Activated T-helper 17 cell treated with anti-CD3 and anti-CD28 coated beads, Interleukin-2, amount 50 U/mL, for 72 hours (primary cell): ENCODE measurements around the gene XRCC5. TPM values are rescaled to one million over a fixed set of nuclear protein-coding genes. Genes with fewer than 3 reads are reported as not detected.

Experiments used
- ATAC-seq: fragments of 150-1000 bp; cut with Tn5 transposase; replicated peaks from 2 replicates; pipeline ENCODE4 v1.10.0; 2021; ENCODE audit warnings: mild to moderate bottlenecking, moderate library complexity
- H3K27ac Mint-ChIP-seq: one replicate; pipeline ENCODE4 v1.8.0; 2022; ENCODE audit warnings: mixed read lengths
- H3K27me3 Mint-ChIP-seq: one replicate; pipeline ENCODE4 v1.8.0; 2022; ENCODE audit warnings: mixed read lengths
- H3K36me3 Mint-ChIP-seq: one replicate; pipeline ENCODE4 v1.8.0; 2022; ENCODE audit warnings: low read depth, mild to moderate bottlenecking, mixed read lengths
- H3K4me1 Mint-ChIP-seq: one replicate; pipeline ENCODE4 v1.8.0; 2022; ENCODE audit warnings: mixed read lengths
- H3K4me3 Mint-ChIP-seq: one replicate; pipeline ENCODE4 v1.8.0; 2022; ENCODE audit warnings: mild to moderate bottlenecking, mixed read lengths
- H3K9me3 Mint-ChIP-seq: one replicate; pipeline ENCODE4 v1.8.0; 2022; ENCODE audit warnings: mixed read lengths
- total RNA-seq, 2 donors: library from RNA; stranded (reverse); gene quantifications; one replicate each; pipeline ENCODE4 v1.2.3, GENCODE V29; 2022

The XRCC5 gene
- total RNA-seq, 2 donors from 2014 or later: 391 to 617 TPM

DNA sequence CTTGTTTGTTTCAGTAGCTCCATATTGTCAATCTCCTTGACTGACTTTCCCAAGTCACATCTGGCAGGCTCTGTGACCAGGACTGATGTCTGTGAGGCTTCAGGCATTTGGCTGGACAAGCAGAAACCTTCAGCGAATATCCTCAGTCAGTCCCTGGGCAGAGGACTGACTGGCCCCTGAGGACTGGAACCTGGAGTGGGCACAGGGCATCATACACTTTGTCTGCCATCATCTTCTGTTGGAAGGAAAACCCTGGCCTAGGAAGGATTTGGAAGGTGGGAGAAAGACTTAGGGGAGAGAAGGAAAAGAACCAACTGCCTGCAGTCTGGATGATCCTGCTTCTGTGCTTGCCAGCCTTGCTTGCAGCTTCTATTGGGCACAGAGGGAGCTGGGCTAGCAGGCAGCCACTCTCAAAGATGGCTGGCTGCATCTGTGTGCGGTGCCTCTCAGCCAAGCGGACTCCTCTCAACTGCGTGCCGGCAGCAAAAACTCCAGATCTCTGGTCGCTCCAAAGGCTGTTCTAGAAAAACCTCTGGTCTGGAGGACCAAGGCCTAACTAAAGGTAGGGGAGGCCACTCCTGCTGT lies 136.3 kb downstream of the XRCC5 start:
- Mint-ChIP-seq H3K27ac (no peak overlapping the region), H3K36me3 (no peaks in the 10 kb centered on the region), H3K27me3 (no peaks in the 10 kb centered on the region), H3K9me3 (peaks cover 4% of the 10 kb centered on the region), H3K4me1 (no peaks in the 10 kb centered on the region), H3K4me3 (no peak overlapping the region)
- no peak for ATAC-seq

DNA sequence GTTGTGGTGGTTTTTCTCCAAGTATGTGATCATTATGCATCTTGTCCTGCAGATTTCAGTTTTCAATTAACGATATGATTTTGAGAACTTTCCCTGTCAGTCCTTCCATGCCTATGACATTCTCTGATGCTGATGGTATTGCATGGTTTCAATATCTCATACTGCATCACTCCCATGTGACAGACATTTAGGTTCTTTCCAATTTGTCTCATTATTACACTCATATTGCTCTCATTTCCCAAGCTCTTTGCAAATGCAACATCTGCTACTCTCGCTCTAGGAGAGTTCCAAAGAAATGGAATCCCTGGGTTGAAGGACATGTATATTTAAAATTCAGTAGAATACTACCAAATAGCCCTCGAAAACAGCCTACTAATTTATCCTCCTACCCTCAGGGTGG lies 137.6 kb downstream of the XRCC5 start:
- ATAC-seq: no peak
- H3K27me3 Mint-ChIP-seq: no peaks in the 10 kb centered on the region
- no peak overlapping the region for H3K27ac Mint-ChIP-seq
- H3K36me3 Mint-ChIP-seq: no peaks in the 10 kb centered on the region
- H3K9me3 Mint-ChIP-seq: peaks cover 4% of the 10 kb centered on the region
- H3K4me1 Mint-ChIP-seq: no peaks in the 10 kb centered on the region
- H3K4me3 Mint-ChIP-seq: no peak overlapping the region

Other genes starting within 250 kb of the XRCC5 start
- gene MREG, start 95.8 kb upstream of the XRCC5 start, total RNA-seq: 10 to 100 TPM in 1 of 2 donors, 1 to 10 TPM in 1; 7.5 to 22.0 TPM
- 10 to 100 TPM; 27.7 to 27.8 TPM for gene PECR, start 27.5 kb upstream of the XRCC5 start, total RNA-seq
- gene TMEM169, start 27.4 kb upstream of the XRCC5 start, total RNA-seq: 1 to 10 TPM; 1.4 to 1.5 TPM